Femur (tissue), 1 donor: ENCODE measurements around the gene GNG7.
A peak's percentile ranks its signal among the peaks of the same experiment; 100 is the strongest.
"Not testable (repeated sequence)": the region's sequence is repeated elsewhere in the genome, so short reads cannot be mapped to it uniquely, and the experiment has no call there.

ENCODE experiments used
- DNase-seq: peaks from one replicate; pipeline ENCODE4 v3.0.0-alpha.2; 2017

Gene GNG7

DNA sequence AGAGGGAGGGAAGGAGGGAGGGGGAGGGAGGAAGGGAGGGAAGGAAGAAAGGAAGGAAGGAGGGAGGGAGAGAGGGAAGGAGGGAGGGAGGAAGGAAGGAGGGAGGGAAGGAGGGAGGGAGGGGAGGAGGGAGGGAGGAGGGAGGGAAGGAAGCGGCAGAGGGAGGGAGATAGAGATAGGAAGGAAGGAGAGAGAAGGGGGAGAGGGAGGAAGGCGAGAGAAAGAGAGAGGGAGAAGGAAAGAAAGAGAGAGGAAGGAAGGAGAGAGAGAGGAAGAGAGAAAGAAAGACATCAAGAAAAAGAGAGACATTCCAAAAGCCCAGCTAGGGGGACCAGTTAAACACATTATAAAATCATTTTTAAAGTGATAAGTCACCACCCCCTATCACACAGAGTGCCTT lies 62.5 kb downstream of the GNG7 start:
- no peak for DNase-seq

DNA sequence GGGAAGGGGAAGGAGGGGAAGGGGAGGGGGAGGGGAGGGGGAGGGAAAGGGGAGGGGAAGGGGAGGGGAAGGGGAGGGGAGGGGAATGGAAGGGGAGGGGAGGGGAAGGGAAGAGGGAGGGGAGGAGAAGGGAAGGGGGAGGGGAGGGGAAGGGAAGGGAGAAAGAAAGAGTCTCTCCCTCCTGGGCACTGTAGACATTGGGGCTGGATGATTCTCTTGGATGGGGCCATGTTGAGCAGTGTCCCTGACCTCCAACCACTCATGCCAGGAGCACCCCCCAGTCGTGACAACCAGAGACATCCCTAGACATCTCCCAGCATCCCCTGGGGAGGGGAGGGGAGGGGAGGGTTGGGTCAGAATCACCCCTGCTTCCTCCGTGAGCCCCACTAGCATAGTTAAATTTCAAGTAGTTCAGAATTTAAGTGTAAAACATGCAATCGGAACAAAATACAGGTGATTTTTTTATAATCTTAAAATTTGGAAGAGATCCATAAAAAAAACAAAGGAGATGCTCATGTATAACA lies 64.0 kb downstream of the GNG7 start:
- no peak for DNase-seq

- peak; percentile 72 for DNase-seq
Observed at GRCh38 chr19:2636897-2637683, 65.4 kb downstream of the GNG7 start.

DNA sequence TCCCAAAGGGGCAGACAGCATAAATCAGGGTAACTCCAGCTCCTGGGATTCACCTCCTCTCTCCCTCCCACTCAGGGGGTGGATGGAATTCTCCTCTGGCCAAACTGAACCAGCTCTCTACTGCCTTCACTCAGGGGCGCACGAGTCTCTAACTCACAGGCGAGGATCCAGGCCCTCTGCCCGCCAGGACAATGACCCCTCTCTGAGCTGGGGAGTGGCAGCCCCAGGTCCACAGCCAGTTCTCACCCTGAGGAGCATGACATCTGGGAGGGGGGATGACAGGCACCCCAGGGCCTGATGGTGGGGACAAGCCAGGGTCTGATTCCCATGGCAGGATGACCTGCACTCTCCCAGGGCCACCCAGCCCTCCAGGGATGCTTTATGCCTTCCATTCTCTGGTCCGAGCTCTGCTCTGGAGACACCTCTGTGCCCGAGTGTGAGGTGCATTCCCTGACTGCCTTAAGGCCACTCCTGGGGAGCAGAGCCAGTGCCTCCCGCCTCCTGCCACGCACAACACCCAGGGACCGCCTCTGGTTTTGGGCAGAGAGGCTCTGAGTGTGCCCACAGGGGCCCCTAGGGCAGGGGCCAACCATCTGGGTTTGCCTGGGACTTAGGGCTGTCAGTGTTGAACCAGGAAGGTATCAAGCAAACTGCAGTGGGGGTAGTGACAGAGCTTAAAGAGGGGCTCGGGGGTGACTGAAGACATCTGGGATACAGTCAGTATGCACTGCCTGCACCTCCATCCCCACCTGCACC lies 66.2 kb downstream of the GNG7 start:
- no peak for DNase-seq

DNA sequence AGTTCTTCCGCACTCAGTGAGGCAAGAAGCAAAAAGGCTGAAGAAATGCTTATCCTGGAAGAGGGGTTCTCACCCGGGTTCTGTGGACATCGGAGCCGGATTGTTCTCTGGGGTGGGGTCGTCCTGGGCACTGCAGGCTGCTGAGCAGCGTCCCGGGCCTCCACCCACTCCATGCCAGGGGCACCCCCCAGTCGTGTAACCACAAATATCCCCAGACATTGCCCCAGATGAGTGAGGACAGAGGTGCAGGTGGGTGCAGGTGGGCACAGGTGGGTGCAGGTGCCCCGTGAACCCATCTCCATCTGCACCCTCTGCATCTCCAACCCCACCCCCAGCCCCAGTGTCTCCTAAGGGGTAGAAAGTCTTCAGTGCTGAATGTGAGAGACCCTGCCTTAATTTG lies 67.5 kb downstream of the GNG7 start:
- no peak for DNase-seq

GRCh38 chr19:2634228-2634951 lies 68.1 kb downstream of the GNG7 start:
- DNase-seq, result no peak

DNA sequence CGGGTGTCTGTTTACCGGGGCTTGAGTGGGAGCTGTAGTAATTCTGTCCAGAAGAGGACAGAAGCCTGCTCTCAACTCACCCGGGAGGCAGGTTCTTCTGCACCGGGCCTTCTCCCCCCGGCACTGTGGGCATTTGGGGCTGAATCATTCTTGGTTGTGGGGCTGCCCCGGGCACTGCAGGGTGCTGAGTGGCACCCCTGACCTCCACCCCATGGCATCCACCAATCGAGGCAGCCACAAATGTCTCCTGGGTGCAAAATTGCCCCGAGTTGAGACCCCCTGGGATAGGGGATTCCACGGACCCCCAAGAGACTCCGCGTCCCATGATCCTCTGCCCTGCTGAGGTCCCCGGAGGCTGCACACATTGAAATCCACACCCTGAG lies 68.8 kb downstream of the GNG7 start:
- DNase-seq, result no peak

- DNase-seq, result no peak
Observed at GRCh38 chr19:2631213-2631821, 71.2 kb downstream of the GNG7 start.

DNA sequence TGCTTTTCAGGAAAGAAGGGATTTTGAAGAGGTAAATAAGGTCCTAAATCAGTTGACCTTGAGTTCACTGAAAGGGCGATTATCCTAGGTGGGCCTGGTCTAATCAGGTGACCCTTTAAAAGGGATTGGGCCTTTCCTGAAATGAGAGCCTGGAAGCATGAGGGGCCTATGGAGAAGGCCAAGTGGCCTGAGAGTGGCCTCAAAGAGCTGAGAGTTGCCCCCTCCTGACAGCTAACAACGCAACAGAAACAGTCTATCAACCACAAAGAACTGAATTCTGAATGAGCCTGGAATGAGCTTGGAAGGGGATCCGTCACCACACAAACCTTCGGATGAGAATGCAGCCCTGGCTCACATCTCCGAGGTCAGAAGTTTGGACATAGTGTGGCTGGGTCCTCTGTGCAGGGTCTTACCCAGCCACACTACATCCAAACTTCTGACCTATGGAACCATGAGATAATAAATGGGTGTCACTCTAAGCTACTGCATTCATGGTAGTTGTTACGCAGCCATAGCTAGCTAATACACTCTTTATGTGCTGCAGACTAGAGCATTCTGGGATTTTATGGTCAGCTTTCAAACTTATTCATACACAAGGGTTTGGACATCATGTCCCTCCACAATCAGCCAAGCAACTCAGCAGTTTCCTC lies 72.0 kb downstream of the GNG7 start:
- no peak for DNase-seq

DNA sequence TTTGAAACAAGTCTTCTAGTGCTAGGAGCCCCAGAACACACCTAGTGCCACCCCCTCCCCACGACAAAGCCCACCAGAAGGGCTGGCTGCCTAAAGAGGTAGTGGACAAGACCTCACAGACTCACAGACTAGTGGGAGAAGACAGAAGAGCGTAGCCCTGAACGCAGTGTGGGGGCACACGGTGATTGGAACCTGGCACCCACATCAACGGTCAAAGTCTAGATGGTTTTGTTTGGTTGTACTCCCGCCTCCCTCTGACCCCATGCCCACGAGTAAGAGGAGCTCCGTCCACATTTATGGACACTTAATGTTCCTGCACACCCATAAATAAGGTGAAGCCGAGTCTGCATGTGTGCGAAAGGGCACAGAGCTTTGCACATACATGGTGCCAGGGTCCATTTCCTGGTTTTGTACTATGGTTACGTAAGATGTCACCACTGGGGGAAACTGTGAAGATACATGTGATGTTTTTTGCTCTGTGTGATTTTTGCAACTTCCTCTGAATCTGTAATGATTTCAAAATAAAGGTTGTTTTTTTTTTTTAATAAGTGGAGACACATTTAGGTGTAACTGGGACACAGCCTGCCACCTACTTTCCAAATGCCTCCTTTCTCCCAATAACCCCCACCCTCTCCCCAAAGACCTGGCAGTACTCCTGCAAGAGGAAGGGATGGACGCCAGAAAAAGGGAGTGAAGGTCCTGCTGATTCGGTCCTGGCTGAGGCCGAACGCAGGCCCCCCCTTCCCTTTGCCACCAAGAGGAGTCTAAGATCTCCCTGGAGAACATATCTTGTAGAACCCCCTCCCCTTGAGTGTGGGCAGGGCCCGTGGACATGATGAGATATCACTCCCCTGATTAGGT lies 72.8 kb downstream of the GNG7 start:
- DNase-seq, result no peak

DNA sequence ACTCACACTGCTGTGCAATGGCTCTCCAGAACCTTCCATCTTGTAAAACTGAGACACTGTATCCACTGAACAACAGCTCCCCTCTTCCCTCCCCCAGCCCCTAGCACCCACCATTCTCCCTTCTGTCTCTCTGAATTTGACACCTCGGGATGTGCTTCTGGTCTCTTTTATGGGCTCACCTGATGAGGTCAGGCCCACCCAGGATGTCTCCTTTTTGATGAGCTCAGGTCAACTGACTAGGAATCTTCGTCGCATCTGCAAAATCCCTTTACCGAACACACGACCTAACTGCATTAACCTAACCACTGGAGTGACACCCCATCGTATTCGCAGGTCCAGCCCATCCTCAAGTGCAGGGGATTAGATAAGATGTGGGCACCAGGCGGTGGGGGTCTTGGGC lies 73.9 kb downstream of the GNG7 start:
- no peak for DNase-seq

GRCh38 chr19:2627855-2628254 lies 74.6 kb downstream of the GNG7 start:
- no peak for DNase-seq

DNA sequence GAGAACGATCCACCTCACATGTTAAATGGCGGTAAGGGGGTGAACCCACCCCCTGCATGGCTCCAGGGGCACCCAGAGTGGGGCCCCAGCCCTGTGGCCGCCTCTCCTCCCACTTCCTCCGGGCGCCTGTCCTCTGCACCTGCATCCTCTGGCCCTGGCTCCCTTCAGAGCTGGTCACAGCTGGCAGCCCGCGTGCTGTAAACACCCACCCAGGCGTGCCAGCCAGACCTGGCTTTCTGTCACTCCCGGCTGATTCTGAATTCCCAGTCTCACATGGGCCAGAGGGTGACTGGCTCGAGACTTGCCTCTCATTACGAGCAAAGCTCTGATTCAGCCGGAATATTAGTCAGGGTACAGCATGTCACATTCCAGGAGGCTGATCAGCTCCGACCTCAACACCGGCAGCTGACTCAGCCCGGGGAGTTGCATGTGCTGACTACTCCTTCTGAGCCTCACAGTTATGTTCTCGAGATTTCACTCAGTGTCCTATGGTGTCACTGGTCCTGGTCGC lies 75.1 kb downstream of the GNG7 start:
- DNase-seq, result peak; percentile 47

DNA sequence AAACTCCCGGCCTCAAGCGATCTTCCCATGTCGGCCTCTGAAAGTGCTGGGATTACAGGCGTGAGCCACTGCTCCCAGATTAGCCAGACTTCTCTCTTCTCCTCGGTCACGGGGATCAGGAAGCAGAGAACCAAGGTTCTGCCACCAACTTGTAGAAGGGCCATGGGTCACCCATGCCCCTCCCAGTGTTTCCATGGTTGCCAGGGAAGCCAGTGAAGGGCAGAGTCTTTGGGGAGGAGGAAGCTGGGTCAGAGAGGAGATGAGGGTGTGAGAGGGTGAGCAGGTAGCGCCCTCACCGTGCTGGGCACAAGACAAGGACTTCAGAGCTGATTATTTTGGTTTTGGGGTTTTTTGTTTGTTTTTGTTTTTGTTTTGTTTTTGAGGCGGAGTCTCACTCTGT lies 77.1 kb downstream of the GNG7 start:
- DNase-seq, result no peak

DNA sequence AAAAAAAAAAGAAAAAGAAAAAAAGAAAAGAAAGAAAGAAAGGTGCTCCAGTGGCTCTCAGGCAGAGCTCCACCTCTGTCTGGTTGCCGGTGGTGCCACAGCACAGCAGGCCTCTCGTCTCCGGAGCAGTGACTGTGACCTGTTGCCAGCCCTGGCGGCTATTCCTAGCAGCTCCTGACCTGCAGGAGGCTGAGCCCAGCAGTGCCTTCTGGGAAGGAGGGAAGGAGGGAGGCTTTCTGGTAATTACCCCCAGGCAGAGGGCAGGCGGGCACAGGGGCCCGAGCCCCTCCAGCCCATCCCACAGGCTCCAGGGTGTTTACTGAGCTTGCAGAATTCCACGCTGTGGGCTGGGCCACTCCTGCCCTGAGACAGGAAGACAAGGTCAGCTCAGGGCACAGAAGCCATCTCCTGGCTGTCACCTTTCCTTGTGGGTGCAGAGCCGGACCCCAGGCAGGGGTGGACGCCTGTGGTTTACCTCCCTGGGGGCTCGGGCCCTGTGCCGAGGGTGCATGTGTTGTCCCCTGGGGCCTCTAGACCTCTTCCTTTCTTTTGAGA lies 77.9 kb downstream of the GNG7 start:
- DNase-seq, result no peak

- DNase-seq, result no peak
Observed at GRCh38 chr19:2623798-2624197, 78.7 kb downstream of the GNG7 start.

- not testable (repeated sequence) for DNase-seq
Observed at GRCh38 chr19:2622371-2622961, 80.0 kb downstream of the GNG7 start.

- no peak for DNase-seq
Observed at GRCh38 chr19:2619076-2619475, 83.4 kb downstream of the GNG7 start.

- DNase-seq, result peak; percentile 71
Observed at GRCh38 chr19:2618611-2619010, 83.9 kb downstream of the GNG7 start.

DNA sequence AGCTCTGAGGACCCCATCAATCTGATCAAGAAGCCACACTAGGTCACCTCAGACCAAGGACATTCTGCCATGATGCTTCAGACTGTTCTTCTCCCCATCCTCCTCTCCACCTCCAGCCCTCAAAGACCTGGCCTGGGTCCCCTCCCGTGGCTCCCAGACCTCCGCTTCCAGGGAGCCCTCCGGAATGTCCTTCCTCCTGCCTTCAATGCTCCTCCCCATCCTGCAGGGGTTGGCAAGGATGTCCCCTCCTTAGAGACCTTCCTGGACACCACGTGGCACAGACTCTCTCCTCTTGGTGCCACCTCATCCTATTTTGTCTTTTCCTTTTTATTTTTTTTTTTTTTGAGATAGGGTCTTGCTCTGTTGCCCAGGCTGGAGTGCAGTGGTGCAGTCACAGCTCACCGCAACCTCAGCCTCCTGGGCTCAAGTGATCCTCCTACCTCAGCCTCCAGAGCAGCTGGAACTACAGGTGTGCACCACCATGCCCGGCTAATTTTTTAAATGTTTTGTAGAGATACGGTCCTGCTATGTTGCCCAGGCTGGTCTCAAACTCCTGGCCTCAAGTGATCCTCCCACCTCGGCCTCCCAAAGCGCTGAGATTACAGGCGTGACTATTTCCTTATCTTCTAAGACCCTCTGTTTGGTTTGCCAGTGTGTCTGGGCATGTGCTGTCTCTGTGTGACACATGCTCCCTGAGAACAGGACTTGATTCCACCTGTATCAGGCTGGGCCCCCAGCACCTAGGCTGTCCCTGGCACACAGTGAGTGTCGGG lies 84.9 kb downstream of the GNG7 start:
- no peak for DNase-seq
